CD8-positive, alpha-beta memory T cell (primary cell): ENCODE measurements around the gene GAN. TPM values are rescaled to one million over a fixed set of nuclear protein-coding genes. Genes with fewer than 3 reads are reported as not detected.
"Not testable (repeated sequence)": the region's sequence is repeated elsewhere in the genome, so short reads cannot be mapped to it uniquely, and the experiment has no call there.

Experiments used
- CTCF ChIA-PET: fragments of 350-600 bp; sonication (Branson Sonifier 250); formaldehyde crosslinking; loops from one replicate; lab custom pipeline; 2021; ENCODE audit warnings: antibody characterized with exemption; lab: Charles Lee
- POLR2A ChIA-PET: fragments of 350-600 bp; sonication (Branson Sonifier 250); formaldehyde crosslinking; loops from one replicate; lab custom pipeline; 2021; ENCODE audit warnings: antibody characterized with exemption; lab: Charles Lee
- DNase-seq, 5 donors: peaks; one replicate each; pipeline versions ENCODE4 v3.0.0 to v3.0.0-alpha.2; 2020 to 2022; ENCODE audit warnings: mixed read lengths in 1 of 5
- H3K27ac ChIP-seq: one replicate; pipeline ENCODE4 v1.7.0; 2013; ENCODE audit warnings: low read depth, mild to moderate bottlenecking, low read length, moderate library complexity
- H3K27me3 ChIP-seq: 2 replicates; pipeline ENCODE4 v1.7.0; 2013; ENCODE audit warnings: low read length, mild to moderate bottlenecking; ENCODE audit not compliant: insufficient read depth, poor library complexity, severe bottlenecking
- H3K36me3 ChIP-seq: 2 replicates; pipeline ENCODE4 v1.7.0; 2013; ENCODE audit warnings: mild to moderate bottlenecking, low read length, moderate library complexity; ENCODE audit not compliant: insufficient read depth
- H3K4me1 ChIP-seq: 2 replicates; pipeline ENCODE4 v1.7.0; 2013; ENCODE audit warnings: mild to moderate bottlenecking, low read length, moderate library complexity; ENCODE audit not compliant: insufficient read depth
- H3K4me3 ChIP-seq: 2 replicates; pipeline ENCODE4 v1.7.0; 2013; ENCODE audit warnings: mild to moderate bottlenecking, low read length
- H3K9me3 ChIP-seq: 2 replicates; pipeline ENCODE4 v1.7.0; 2013; ENCODE audit warnings: mild to moderate bottlenecking, low read length
- H3K27ac Mint-ChIP-seq, 8 donors: one replicate each; pipeline ENCODE4 v1.8.0; 2020 to 2021; ENCODE audit warnings: mixed read lengths in 8 of 8, mild to moderate bottlenecking in 6 of 8, inconsistent platforms in 3 of 8, moderate library complexity in 3 of 8
- H3K27me3 Mint-ChIP-seq, 2 donors: one replicate each; pipeline ENCODE4 v1.8.0; 2020 to 2021; ENCODE audit warnings: mixed read lengths in 2 of 2, mild to moderate bottlenecking in 1 of 2, moderate library complexity in 1 of 2
- H3K36me3 Mint-ChIP-seq, 3 donors: one replicate each; pipeline ENCODE4 v1.8.0; 2020 to 2021; ENCODE audit warnings: mixed read lengths in 3 of 3, inconsistent platforms in 1 of 3, mild to moderate bottlenecking in 1 of 3
- H3K4me1 Mint-ChIP-seq, 3 donors: one replicate each; pipeline ENCODE4 v1.8.0; 2020 to 2021; ENCODE audit warnings: mixed read lengths in 3 of 3, inconsistent platforms in 1 of 3, mild to moderate bottlenecking in 1 of 3
- H3K4me3 Mint-ChIP-seq, 7 donors: one replicate each; pipeline ENCODE4 v1.8.0; 2020 to 2021; ENCODE audit warnings: mixed read lengths in 7 of 7, mild to moderate bottlenecking in 6 of 7, moderate library complexity in 4 of 7, inconsistent platforms in 2 of 7
- H3K9me3 Mint-ChIP-seq, 5 donors: one replicate each; pipeline ENCODE4 v1.8.0; 2020 to 2022; ENCODE audit warnings: mixed read lengths in 5 of 5, mild to moderate bottlenecking in 3 of 5, moderate library complexity in 2 of 5, inconsistent platforms in 1 of 5
- polyA plus RNA-seq: library from polyadenylated mRNA; unstranded; fragments of 300-500 nt; fragmentation: Illumina TruSeq; gene quantifications from one replicate; pipeline ENCODE4 v1.2.3, GENCODE V29; 2021
- total RNA-seq, 2 experiments: library from RNA; stranded (reverse); gene quantifications; one replicate each; pipeline ENCODE4 v1.2.3, GENCODE V29; 2021

GAN gene
- total and polyA plus RNA-seq, 3 experiments from 2014 or later = 2.4 to 12.0 (median 11.0) TPM

DNA sequence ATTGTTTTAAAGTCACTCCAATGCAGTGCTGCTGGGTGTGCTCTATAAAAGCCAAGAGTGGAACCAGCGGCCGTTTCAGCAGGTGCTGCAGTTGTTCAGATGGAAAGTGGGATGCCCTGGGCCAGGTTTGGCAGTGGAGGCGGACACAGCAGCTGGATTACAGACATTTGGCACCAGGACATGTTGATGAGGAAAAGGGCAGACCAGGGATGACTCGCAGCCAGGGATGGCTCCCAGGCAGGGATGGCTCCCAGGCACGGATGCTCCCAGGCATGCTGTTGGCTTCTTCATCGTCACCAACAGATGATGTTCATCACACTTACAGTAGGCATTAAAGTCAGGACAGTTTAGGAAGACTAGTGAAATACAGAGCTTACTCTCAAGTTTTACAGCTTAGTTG, 10.0 kb downstream of the GAN start:
- no peak for DNase-seq
- POLR2A ChIA-PET = no interaction called here
- no peaks in the 10 kb centered on the region for H3K9me3 Mint-ChIP-seq

DNA sequence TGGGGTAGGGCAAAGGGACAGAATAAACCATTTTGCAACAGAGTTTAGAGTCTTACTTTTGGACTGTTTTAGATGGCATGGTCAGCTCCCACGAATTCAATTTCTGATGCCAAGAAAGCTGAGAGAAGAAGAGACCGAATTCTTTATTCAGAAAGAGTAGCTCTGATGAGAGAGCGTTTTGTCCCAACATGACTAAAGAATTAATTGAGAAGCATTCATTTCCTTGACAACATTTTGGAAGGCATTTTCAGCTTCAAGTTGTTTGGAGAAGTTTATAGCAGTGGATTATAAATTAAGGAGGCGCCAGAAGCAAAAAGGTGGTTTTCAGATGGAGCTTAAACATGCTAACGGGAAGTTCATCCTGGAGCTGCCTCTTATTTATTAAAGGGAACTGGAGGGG, 12.2 kb downstream of the GAN start:
- Mint-ChIP-seq H3K9me3 (no peaks in the 10 kb centered on the region), H3K27ac (no peak overlapping the region), H3K4me1 (peaks cover 18 to 31% (median 18%) of the 10 kb centered on the region in 3 donors), H3K4me3 (no peak overlapping the region), H3K36me3 (peaks cover 0 to 9% (median 7%) of the 10 kb centered on the region in 3 donors), H3K27me3 (no peaks in the 10 kb centered on the region)
- Histone ChIP-seq H3K27ac (no peak overlapping the region), H3K36me3 (no peaks in the 10 kb centered on the region), H3K4me3 (no peak overlapping the region), H3K4me1 (no peaks in the 10 kb centered on the region), H3K9me3 (no peaks in the 10 kb centered on the region), H3K27me3 (no peaks in the 10 kb centered on the region)
- no peak for DNase-seq
- CTCF ChIA-PET = interaction anchor here (0.7 kb wide), 1 partner anchor 9 kb away, joined by 3 read pairs; no protein-coding TSS in a partner anchor
- POLR2A ChIA-PET = no interaction called here

More for the DNA sequence above, 10.0 kb downstream of the GAN start:
- H3K4me1 Mint-ChIP-seq = peaks cover 25 to 39% (median 26%) of the 10 kb centered on the region in 3 donors
- Histone ChIP-seq H3K9me3 (no peaks in the 10 kb centered on the region), H3K27me3 (no peaks in the 10 kb centered on the region), H3K4me1 (no peaks in the 10 kb centered on the region), H3K4me3 (no peak overlapping the region), H3K36me3 (no peaks in the 10 kb centered on the region), H3K27ac (no peak overlapping the region)
- H3K27ac Mint-ChIP-seq = no peak overlapping the region
- H3K36me3 Mint-ChIP-seq = peaks cover 0 to 7% (median 4%) of the 10 kb centered on the region in 3 donors
- CTCF ChIA-PET = no interaction called here
- no peak overlapping the region for H3K4me3 Mint-ChIP-seq
- H3K27me3 Mint-ChIP-seq = no peaks in the 10 kb centered on the region

DNA sequence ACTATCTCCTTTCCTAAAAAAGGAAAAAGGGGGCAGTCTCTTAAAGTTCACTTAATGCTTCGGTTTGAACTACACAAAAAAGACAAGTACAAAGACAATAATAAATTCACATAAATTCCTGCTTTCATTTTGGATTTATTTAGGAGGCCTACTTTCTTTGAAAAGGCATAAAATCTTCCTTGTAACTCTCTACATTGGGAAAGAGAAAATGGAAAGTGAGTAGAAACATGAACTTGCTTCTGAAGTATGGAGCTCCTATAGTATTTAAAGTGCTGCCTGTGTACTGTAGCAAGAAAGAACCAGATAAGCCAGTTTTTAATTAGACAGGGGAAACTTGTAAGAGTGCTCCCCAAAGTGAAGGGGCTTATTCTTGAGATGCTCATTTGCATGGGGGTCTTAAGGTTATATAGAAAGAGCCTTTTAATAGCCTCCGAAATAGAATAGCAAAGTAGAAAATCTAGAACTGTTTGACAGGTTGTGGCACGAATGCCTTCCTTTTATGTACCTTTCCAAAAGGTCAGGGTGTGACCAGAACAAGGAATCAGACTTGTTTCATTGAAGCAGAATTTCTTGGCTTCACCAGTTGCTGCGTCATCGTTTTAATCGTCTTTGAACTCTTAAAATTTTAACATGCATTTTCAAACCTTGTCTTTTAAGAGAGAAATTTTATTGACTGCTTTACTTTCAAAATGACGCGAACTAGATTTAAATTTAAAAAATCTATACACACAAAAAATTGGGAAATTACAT, 12.9 kb downstream of the GAN start:
- H3K27ac Mint-ChIP-seq = no peak overlapping the region
- POLR2A ChIA-PET = no interaction called here
- no peak overlapping the region for H3K4me3 Mint-ChIP-seq
- Histone ChIP-seq H3K27me3 (no peaks in the 10 kb centered on the region), H3K27ac (no peak overlapping the region), H3K36me3 (no peaks in the 10 kb centered on the region), H3K4me1 (no peaks in the 10 kb centered on the region), H3K4me3 (no peak overlapping the region), H3K9me3 (no peaks in the 10 kb centered on the region)
- DNase-seq = no peak
- H3K4me1 Mint-ChIP-seq = peaks cover 18 to 31% (median 21%) of the 10 kb centered on the region in 3 donors
- no peaks in the 10 kb centered on the region for H3K9me3 Mint-ChIP-seq
- no peaks in the 10 kb centered on the region for H3K27me3 Mint-ChIP-seq
- peaks cover 0 to 12% (median 7%) of the 10 kb centered on the region in 3 donors for H3K36me3 Mint-ChIP-seq
- CTCF ChIA-PET = interaction anchor here (0.7 kb wide), 1 partner anchor 9 kb away, joined by 3 read pairs; no protein-coding TSS in a partner anchor

DNA sequence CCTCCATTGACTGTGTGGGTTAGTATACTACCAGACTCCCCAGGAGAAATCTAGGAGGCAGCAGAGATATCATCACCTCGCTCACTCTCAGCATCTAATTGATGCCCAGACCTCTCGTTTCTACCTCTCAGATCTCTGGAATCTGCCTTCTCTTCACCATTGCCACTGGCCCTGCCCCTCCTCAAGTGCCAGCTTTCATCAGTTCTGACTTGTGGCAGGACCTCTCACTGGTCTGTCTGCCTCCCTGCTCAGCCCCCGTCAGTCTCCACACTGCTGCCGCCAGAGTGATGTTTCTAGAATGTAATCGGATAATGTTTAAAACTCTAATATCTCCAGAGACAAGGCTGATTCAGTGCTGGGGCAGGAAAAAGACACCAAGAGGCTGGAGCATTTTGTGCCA, 15.2 kb downstream of the GAN start:
- POLR2A ChIA-PET = no interaction called here
- H3K36me3 ChIP-seq = no peaks in the 10 kb centered on the region
- Mint-ChIP-seq H3K4me1 (peaks cover 16 to 21% (median 20%) of the 10 kb centered on the region in 3 donors), H3K4me3 (no peak overlapping the region), H3K27ac (no peak overlapping the region), H3K9me3 (no peaks in the 10 kb centered on the region), H3K36me3 (peaks cover 0 to 16% (median 8%) of the 10 kb centered on the region in 3 donors), H3K27me3 (no peaks in the 10 kb centered on the region)
- no peak for DNase-seq
- H3K27ac ChIP-seq = no peak overlapping the region
- no peak overlapping the region for H3K4me3 ChIP-seq
- H3K4me1 ChIP-seq = no peaks in the 10 kb centered on the region
- no peaks in the 10 kb centered on the region for H3K27me3 ChIP-seq
- CTCF ChIA-PET = no interaction called here
- H3K9me3 ChIP-seq = no peaks in the 10 kb centered on the region

DNA sequence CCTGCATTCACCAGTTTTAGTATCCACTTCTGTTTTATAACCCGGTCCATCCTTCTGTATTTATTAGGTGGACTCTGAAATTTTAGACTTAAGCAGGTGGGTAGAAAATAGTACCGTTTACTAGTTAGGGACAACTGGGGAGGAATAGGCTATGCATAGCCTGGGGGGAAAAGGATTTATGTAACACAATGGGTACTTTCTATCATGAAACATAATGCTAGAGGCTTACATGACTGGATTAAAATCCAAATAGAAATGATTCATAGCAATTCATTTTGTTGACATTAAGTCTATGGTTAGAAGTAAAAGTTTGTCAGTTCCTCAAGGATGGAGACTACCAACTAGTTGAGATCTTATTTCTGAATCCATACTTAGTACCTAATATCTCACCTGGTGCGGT, 18.6 kb downstream of the GAN start:
- POLR2A ChIA-PET = no interaction called here
- Mint-ChIP-seq H3K27ac (no peak overlapping the region), H3K36me3 (peaks cover 0 to 14% (median 10%) of the 10 kb centered on the region in 3 donors), H3K4me3 (no peak overlapping the region), H3K27me3 (no peaks in the 10 kb centered on the region), H3K4me1 (peaks cover 5 to 16% (median 13%) of the 10 kb centered on the region in 3 donors), H3K9me3 (no peaks in the 10 kb centered on the region)
- H3K27ac ChIP-seq = no peak overlapping the region
- CTCF ChIA-PET = no interaction called here
- no peaks in the 10 kb centered on the region for H3K4me1 ChIP-seq
- H3K9me3 ChIP-seq = no peaks in the 10 kb centered on the region
- H3K4me3 ChIP-seq = no peak overlapping the region
- no peaks in the 10 kb centered on the region for H3K36me3 ChIP-seq
- DNase-seq = no peak
- no peaks in the 10 kb centered on the region for H3K27me3 ChIP-seq

DNA sequence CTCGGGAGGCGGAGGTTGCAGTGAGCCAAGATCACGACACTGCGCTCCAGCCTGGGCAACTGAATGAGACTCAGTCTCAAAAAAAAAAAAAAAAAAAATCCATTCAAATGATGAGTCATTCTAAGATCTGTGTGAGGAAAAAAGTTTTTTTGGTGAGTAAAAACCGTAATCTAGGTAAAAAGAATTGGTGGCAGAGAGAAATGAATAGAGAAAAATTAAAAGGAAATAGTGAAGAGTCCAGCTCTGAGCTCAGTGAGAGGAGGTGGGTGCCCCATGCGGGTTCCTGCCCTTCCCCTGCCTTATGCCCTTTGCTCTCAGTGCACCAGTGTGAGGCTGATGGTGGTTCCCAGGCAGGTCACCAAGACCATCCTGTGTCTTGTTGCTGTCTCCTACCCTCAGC, 20.9 kb downstream of the GAN start:
- H3K27ac Mint-ChIP-seq = no peak overlapping the region

DNA sequence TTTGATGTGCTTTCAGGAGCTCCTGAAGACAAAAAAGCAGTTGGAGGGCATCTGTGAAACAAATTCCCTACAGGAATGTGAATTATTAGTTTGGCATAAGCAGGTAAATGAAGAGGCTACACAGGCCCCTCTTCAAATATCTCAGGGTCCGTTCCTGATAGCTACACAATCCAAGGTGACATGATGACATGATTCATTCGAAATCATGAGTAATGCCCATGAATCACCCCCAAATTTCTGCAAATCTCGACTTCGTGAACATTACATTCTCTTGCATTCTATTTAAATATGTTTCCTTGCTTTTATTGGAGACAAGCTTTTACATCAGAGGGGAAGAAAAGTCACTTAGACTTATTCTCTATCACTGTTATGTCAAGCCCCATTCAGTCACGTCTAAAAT, 22.3 kb downstream of the GAN start:
- no peak for DNase-seq

More for the DNA sequence above, 20.9 kb downstream of the GAN start:
- no peaks in the 10 kb centered on the region for H3K9me3 ChIP-seq
- ChIA-PET CTCF (interaction anchor here (0.6 kb wide), 1 partner anchor 15 kb away, joined by 3 read pairs; no protein-coding TSS in a partner anchor), POLR2A (no interaction called here)
- peaks cover 0 to 12% (median 10%) of the 10 kb centered on the region in 3 donors for H3K4me1 Mint-ChIP-seq
- no peaks in the 10 kb centered on the region for H3K27me3 Mint-ChIP-seq
- H3K27me3 ChIP-seq = no peaks in the 10 kb centered on the region
- no peak for DNase-seq
- no peak overlapping the region for H3K4me3 Mint-ChIP-seq
- H3K27ac ChIP-seq = no peak overlapping the region
- no peak overlapping the region for H3K4me3 ChIP-seq
- H3K4me1 ChIP-seq = no peaks in the 10 kb centered on the region
- H3K9me3 Mint-ChIP-seq = no peaks in the 10 kb centered on the region
- peaks cover 7 to 12% (median 9%) of the 10 kb centered on the region in 3 donors for H3K36me3 Mint-ChIP-seq
- no peaks in the 10 kb centered on the region for H3K36me3 ChIP-seq

DNA sequence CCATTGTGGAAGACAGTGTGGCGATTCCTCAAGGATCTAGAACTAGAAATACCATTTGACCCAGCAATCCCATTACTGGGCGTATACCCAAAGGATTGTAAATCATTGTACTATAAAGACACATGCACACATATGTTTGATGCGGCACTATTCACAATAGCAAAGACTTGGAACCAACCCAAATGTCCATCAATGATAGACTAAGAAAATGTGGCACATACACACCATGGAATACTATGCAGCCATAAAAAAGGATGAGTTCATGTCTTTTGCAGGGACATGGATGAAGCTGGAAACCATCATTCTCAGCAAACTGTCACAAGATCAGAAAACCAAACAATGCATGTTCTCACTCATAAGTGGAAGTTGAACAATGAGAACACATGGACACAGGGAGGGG, 30.4 kb downstream of the GAN start:
- H3K4me3 Mint-ChIP-seq, H3K4me1 Mint-ChIP-seq, H3K4me1 ChIP-seq, H3K27ac Mint-ChIP-seq, H3K27ac ChIP-seq, H3K27me3 ChIP-seq, H3K36me3 ChIP-seq, DNase-seq, CTCF ChIA-PET, H3K4me3 ChIP-seq, POLR2A ChIA-PET, H3K27me3 Mint-ChIP-seq: not testable (repeated sequence)
- H3K9me3 ChIP-seq = peaks cover 11% of the 10 kb centered on the region
- Mint-ChIP-seq H3K9me3 (peaks cover 29 to 49% (median 38%) of the 10 kb centered on the region in 5 donors), H3K36me3 (peaks cover 9 to 49% (median 13%) of the 10 kb centered on the region in 3 donors)

More for the DNA sequence above, 22.3 kb downstream of the GAN start:
- no peaks in the 10 kb centered on the region for H3K36me3 ChIP-seq
- H3K27me3 Mint-ChIP-seq = no peaks in the 10 kb centered on the region
- H3K27ac ChIP-seq = no peak overlapping the region
- no peaks in the 10 kb centered on the region for H3K9me3 Mint-ChIP-seq
- H3K4me3 Mint-ChIP-seq = no peak overlapping the region
- H3K4me1 Mint-ChIP-seq = peaks cover 0 to 9% (median 7%) of the 10 kb centered on the region in 3 donors
- no peaks in the 10 kb centered on the region for H3K9me3 ChIP-seq
- ChIA-PET CTCF (no interaction called here), POLR2A (no interaction called here)
- no peak overlapping the region for H3K4me3 ChIP-seq
- H3K36me3 Mint-ChIP-seq = peaks cover 7 to 10% (median 9%) of the 10 kb centered on the region in 3 donors
- H3K4me1 ChIP-seq = no peaks in the 10 kb centered on the region
- H3K27me3 ChIP-seq = no peaks in the 10 kb centered on the region
- H3K27ac Mint-ChIP-seq = no peak overlapping the region
